Measurements from ENCODE around the gene ABHD16A. TPM values are rescaled to one million over a fixed set of nuclear protein-coding genes. Genes with fewer than 3 reads are reported as not detected.

ABHD16A gene
- total RNA-seq, 2 experiments from 2014 or later: 33.3 to 35.8 TPM

DNA sequence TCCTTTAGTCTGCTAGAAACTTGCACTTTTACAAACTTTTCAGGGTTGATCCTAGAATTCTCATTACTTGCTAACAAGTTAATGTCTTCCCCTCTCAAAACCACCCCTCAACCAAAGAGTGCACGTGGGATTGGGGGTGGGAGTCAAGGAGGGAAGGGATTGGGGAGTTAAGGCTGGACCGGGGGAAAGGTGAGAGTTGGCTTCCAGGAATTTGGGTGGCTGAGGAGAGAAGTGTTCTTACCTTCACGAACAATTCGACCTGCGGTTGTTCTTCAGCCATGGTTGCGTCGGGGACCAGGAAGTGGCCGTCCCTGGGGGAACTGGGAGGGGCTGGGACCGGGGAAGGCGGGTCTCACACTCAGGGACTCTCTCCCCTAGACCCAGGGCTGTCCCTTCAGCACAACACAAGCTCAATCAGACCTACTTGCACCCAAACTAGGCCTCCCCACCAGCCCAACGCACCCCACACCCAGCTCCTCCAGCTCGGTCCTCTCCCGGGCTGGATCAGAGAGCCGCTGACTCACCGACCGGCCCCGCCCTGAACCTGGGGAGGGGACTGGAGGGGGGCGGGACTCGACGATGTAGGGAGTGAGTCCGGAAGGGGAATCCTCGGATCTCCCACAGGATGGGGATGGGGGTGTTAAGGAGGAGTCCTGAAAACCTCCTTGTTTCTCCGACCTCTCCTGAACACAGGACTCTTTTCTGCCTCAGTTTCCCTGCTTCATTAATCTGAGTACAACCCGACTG lies 33.1 kb upstream of the ABHD16A start, which contains the start of gene CLIC1:
Gene CLIC1 (minus strand): TSS at position 510 of the 747 bp plus-strand sequence. CDS start 230 bp downstream, at position 280.
- Mint-ChIP-seq H3K27me3 (no peaks in the 10 kb centered on the region), H3K36me3 (peaks cover 42% of the 10 kb centered on the region), H3K27ac (peak within 1 kb of the TSS; percentile 89), H3K4me1 (peaks cover 53% of the 10 kb centered on the region), H3K4me3 (peak within 1 kb of the TSS; percentile 93), H3K9me3 (no peaks in the 10 kb centered on the region)
- peak; percentile 84 for DNase-seq

- Mint-ChIP-seq H3K36me3 (peaks cover 42% of the 10 kb centered on the region), H3K27me3 (no peaks in the 10 kb centered on the region), H3K27ac (peak overlapping the region; percentile 89), H3K4me1 (peaks cover 52% of the 10 kb centered on the region), H3K9me3 (no peaks in the 10 kb centered on the region), H3K4me3 (peak overlapping the region; percentile 93)
- peak; percentile 64 for DNase-seq
Observed at GRCh38 chr6:31734821-31735406, 31.8 kb upstream of the ABHD16A start.

GRCh38 chr6:31734247-31734820 lies 31.2 kb upstream of the ABHD16A start:
- Mint-ChIP-seq H3K36me3 (peaks cover 40% of the 10 kb centered on the region), H3K4me3 (peak overlapping the region; percentile 93), H3K27me3 (no peaks in the 10 kb centered on the region), H3K27ac (peak overlapping the region; percentile 89), H3K4me1 (peaks cover 52% of the 10 kb centered on the region), H3K9me3 (no peaks in the 10 kb centered on the region)
- DNase-seq: no peak

DNA sequence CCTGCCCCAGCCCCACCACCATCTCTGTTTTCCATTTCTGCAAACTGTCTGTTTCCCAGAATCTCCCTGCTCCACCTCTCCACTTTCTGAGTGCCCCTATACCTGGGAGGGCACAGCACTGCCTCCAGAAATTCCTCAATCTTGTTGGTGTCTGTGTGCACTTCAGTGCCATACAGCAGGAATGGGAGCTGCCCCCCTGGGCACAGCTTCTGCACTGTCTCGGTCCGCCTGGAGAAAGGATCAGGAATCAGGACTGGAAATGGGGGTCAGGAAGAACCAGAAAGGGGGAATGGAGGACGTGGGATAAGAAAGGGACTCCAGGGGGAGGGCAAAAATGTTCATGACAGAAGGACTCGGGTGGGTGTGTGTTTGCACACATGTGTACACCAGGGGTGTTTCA lies 30.6 kb upstream of the ABHD16A start:
- Mint-ChIP-seq H3K9me3 (no peaks in the 10 kb centered on the region), H3K4me1 (peaks cover 51% of the 10 kb centered on the region), H3K36me3 (peaks cover 40% of the 10 kb centered on the region), H3K27ac (peak overlapping the region; percentile 65), H3K4me3 (peak overlapping the region; percentile 93), H3K27me3 (no peaks in the 10 kb centered on the region)
- DNase-seq: no peak

DNA sequence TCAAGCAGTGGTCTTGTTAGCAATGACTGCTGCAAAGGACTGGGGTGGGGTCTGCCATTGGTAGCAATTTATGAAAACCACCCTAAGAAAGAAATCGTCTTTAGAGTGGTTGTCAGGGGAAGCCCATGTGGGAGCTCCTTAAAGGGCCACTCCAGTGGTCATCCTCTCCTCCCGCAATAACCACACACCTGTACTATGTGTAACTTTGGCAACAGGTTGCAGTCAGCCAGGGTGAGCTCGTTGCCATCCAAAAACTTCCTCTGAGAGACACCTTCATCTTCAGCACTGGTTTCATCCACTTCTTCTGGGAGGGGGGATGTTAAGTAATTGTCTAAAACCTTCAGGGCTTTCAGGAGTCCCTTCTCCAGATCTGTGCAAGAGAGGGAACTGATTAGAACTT lies 28.9 kb upstream of the ABHD16A start:
- DNase-seq: no peak
- no peak overlapping the region for H3K4me3 Mint-ChIP-seq
- H3K9me3 Mint-ChIP-seq: no peaks in the 10 kb centered on the region
- H3K27ac Mint-ChIP-seq: no peak overlapping the region
- H3K36me3 Mint-ChIP-seq: peaks cover 40% of the 10 kb centered on the region
- peaks cover 44% of the 10 kb centered on the region for H3K4me1 Mint-ChIP-seq
- H3K27me3 Mint-ChIP-seq: no peaks in the 10 kb centered on the region

- DNase-seq: no peak
- Mint-ChIP-seq H3K4me1 (peaks cover 51% of the 10 kb centered on the region), H3K27me3 (no peaks in the 10 kb centered on the region), H3K4me3 (peak overlapping the region; percentile 84), H3K27ac (peak overlapping the region; percentile 13), H3K9me3 (no peaks in the 10 kb centered on the region), H3K36me3 (peaks cover 42% of the 10 kb centered on the region)
Observed at GRCh38 chr6:31730631-31731086, 27.5 kb upstream of the ABHD16A start.

DNA sequence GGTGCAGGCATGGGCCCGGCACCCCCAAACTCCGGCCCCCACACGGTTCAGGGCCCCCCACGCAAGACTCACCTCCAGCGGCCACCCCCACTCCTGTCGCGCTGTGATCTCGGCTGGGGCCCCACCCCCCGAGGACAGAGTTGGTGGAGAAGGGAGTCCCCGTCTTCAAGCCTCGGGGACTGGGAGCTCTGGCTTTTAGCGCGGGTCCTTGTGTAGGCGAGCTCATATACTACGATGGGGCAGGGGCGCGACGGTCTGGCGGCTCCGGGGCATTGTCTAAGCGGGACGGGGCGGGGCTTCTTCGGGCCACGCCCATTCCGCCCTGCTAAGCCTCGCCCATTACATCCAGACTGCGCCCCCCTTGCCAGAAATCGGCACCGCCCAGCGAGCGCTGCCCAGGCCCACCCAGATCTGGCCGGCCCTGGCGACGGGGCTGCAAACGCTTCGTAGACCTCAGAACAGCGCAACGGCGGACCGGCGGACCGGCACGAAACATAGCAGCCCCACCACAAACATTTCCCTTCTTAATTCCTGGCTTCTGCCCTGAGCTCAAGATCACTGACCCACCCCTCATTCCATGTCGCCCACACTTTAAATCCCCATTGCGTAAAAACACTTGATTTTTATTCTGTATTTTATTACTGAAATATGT lies 27.0 kb upstream of the ABHD16A start:
- H3K27me3 Mint-ChIP-seq: no peaks in the 10 kb centered on the region
- peak; percentile 77 for DNase-seq
- H3K4me1 Mint-ChIP-seq: peaks cover 53% of the 10 kb centered on the region
- peak overlapping the region; percentile 13 for H3K27ac Mint-ChIP-seq
- peak overlapping the region; percentile 84 for H3K4me3 Mint-ChIP-seq
- peaks cover 39% of the 10 kb centered on the region for H3K36me3 Mint-ChIP-seq
- no peaks in the 10 kb centered on the region for H3K9me3 Mint-ChIP-seq

DNA sequence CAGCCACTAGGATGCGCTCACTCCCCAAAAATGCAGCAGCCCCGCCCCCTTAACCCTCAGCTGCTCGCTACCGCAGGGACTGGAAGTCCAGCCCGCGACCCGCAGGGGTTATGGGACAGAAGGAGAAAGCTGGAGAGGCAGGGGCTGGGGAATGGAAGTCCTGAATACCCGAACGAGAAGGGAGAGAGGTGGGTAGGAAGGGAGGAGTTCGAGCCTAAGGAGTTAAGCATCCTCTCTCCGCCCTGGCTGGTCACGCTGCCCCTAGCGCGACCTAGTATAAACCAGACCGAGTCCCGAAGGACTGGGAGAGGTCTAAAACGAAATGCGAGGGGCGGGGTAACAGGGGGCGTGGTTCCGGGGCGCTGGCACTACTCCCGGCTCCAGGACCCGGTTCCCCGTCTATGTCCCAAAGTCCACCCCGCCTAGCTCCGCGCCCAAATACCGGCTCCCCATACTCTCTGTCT lies 26.4 kb upstream of the ABHD16A start:
- Mint-ChIP-seq H3K27ac (peak overlapping the region; percentile 19), H3K9me3 (no peaks in the 10 kb centered on the region), H3K4me3 (peak overlapping the region; percentile 84), H3K4me1 (peaks cover 53% of the 10 kb centered on the region), H3K27me3 (no peaks in the 10 kb centered on the region), H3K36me3 (peaks cover 35% of the 10 kb centered on the region)
- peak; percentile 75 for DNase-seq

GRCh38 chr6:31728767-31729514 lies 25.8 kb upstream of the ABHD16A start, which contains the start of gene DDAH2:
TSS of gene DDAH2 (minus strand) at chr6:31729299. CDS start at chr6:31729161, 138 bp downstream.
- Mint-ChIP-seq H3K9me3 (no peaks in the 10 kb centered on the region), H3K27ac (peak within 1 kb of the TSS; percentile 19), H3K27me3 (no peaks in the 10 kb centered on the region), H3K36me3 (peaks cover 32% of the 10 kb centered on the region), H3K4me3 (peak within 1 kb of the TSS; percentile 84), H3K4me1 (peaks cover 49% of the 10 kb centered on the region)
- no peak for DNase-seq

DNA sequence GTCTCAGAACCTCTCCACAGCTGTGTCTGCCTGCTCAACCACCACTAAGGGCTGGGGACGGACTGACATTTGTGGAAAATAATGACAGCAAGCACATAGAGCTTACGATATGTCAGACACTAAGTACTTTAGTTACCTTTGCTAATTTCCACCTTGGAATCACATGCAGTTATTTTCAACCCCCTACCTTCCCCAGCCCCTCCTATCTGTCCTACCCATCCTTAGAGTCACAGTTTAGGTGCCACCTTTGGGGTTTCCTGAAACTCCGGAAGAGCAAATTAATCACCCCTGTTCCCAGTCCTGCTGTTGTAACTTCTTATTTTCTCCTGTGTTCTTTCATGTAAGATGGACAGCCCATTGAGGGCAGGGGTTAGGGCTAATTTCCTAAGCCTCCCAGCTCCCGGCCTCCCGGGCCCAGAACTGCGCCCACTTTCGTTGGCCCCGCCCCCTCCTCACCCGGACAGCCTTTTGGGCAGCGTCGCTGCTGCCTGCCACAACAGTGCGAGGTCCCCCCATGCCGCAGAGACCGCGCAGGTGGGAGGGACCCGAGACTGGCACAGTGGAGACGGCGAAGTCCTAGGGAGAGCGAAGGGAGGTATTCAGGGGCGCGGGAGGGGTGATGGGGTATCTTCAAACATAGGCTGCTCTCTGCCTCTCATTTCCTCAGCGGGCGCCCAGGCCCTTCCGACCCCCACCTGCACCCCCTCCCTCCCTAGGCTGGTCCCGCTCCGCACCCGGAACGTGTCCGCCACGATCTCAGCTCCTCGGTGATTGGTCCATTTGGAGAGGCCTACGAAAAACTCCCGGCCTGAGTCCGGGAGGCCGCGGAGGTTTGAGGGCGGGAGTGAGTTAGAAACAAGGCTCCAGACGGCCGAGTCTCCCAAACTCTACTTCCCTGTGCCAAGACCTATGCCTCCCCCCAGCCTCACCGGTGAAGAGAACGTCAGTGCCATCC lies 24.9 kb upstream of the ABHD16A start:
- peaks cover 22% of the 10 kb centered on the region for H3K36me3 Mint-ChIP-seq
- H3K9me3 Mint-ChIP-seq: no peaks in the 10 kb centered on the region
- H3K4me3 Mint-ChIP-seq: no peak overlapping the region
- H3K27me3 Mint-ChIP-seq: no peaks in the 10 kb centered on the region
- H3K4me1 Mint-ChIP-seq: peaks cover 40% of the 10 kb centered on the region
- H3K27ac Mint-ChIP-seq: peak overlapping the region; percentile 61
- DNase-seq: no peak

DNA sequence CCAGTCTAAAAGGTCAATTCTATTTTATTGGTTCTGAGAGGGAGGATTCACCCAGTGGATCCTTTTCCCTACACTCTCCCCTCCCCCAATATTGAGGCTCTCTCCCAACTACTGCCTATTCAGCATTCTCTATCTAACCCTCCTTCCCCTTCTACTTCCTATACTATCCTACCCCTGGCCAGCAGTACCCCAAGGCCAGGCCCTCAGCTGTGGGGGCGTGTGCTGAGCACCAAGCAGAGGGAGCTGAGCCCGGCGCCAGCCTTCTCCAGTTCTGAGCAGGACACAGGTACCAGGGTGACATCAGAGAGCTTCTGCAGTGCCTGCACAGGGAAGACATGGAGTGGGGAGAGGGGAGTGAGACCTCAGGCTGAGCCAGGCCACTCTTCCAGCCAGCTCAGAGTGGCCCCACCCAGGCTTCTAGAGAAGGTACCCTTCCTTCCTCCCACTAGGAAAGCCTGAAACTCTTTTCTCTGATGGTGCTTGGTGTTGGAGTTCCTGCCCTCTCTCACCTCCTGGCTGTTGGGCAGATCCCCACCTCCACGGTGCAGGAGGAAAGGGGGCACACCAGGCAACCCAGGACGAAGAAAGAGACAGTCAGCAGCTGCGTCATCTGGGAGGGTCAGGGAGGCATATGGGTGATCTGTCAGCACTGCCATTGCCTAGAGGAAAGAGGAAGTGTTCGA lies 24.1 kb upstream of the ABHD16A start:
- H3K27me3 Mint-ChIP-seq: no peaks in the 10 kb centered on the region
- H3K36me3 Mint-ChIP-seq: peaks cover 21% of the 10 kb centered on the region
- H3K9me3 Mint-ChIP-seq: no peaks in the 10 kb centered on the region
- H3K4me3 Mint-ChIP-seq: no peak overlapping the region
- H3K4me1 Mint-ChIP-seq: peaks cover 39% of the 10 kb centered on the region
- H3K27ac Mint-ChIP-seq: peak overlapping the region; percentile 61
- no peak for DNase-seq

GRCh38 chr6:31725502-31726350 lies 22.6 kb upstream of the ABHD16A start:
- H3K9me3 Mint-ChIP-seq: no peaks in the 10 kb centered on the region
- no peak overlapping the region for H3K4me3 Mint-ChIP-seq
- no peak for DNase-seq
- peaks cover 13% of the 10 kb centered on the region for H3K36me3 Mint-ChIP-seq
- H3K27ac Mint-ChIP-seq: no peak overlapping the region
- H3K27me3 Mint-ChIP-seq: no peaks in the 10 kb centered on the region
- peaks cover 37% of the 10 kb centered on the region for H3K4me1 Mint-ChIP-seq
